VCaP (cell line): Measurements from ENCODE around the gene TMEM108.
"Not testable (repeated sequence)": the region's sequence is repeated elsewhere in the genome, so short reads cannot be mapped to it uniquely, and the experiment has no call there.

Experiments
- H3K27ac ChIP-seq: fragments of 450-650 bp; 2 replicates; pipeline ENCODE4 v1.5.1; 2017
- CTCF ChIP-seq: fragments of 450-650 bp; conservative IDR thresholded peaks from 2 replicates; pipeline ENCODE4 v1.5.1; 2017; ENCODE audit warnings: mild to moderate bottlenecking, moderate library complexity

Gene TMEM108

GRCh38 chr3:133038089-133038730 lies at the start of gene TMEM108:
TMEM108 (plus strand) TSS chr3:133038391.
- H3K27ac ChIP-seq: no peak within 1 kb of the TSS
- no peak for TF ChIP-seq CTCF

- no peak for TF ChIP-seq CTCF
- no peak overlapping the region for H3K27ac ChIP-seq
Measured at GRCh38 chr3:132995971-132996370, 42.2 kb upstream of the TMEM108 start.

GRCh38 chr3:132997404-132998185 lies 40.6 kb upstream of the TMEM108 start:
- H3K27ac ChIP-seq: no peak overlapping the region
- TF ChIP-seq CTCF: no peak

GRCh38 chr3:133005032-133005431 lies 33.2 kb upstream of the TMEM108 start:
- not testable (repeated sequence) for H3K27ac ChIP-seq

- TF ChIP-seq CTCF: no peak
- no peak overlapping the region for H3K27ac ChIP-seq
Measured at GRCh38 chr3:133007601-133008000, 30.6 kb upstream of the TMEM108 start.

GRCh38 chr3:133014325-133014724 lies 23.9 kb upstream of the TMEM108 start:
- H3K27ac ChIP-seq: no peak overlapping the region
- TF ChIP-seq CTCF: no peak

GRCh38 chr3:133015573-133015972 lies 22.6 kb upstream of the TMEM108 start:
- not testable (repeated sequence) for H3K27ac ChIP-seq

- no peak for TF ChIP-seq CTCF
- no peak overlapping the region for H3K27ac ChIP-seq
Measured at GRCh38 chr3:133016838-133017309, 21.3 kb upstream of the TMEM108 start.
